Thyroid gland (tissue), 4 donors: ENCODE measurements around the gene NOS1AP.

Experiments used
- CTCF ChIP-seq, 6 experiments: fragments of 200-600 bp in 3 of 6; fragments of 450-650 bp in 3 of 6; sonication (generic) in 3 of 6; IDR thresholded peaks; one replicate each; pipeline ENCODE4 v1.5.1; 2016 to 2019; ENCODE audit warnings: antibody characterized with exemption in 6 of 6, mild to moderate bottlenecking in 2 of 6, inconsistent platforms in 1 of 6, moderate library complexity in 1 of 6
- POLR2A ChIP-seq, 2 donors: fragments of 450-650 bp; IDR thresholded peaks; one replicate each; pipeline ENCODE4 v1.6.1; 2017; ENCODE audit warnings: antibody characterized with exemption in 2 of 2, mild to moderate bottlenecking in 2 of 2, moderate library complexity in 1 of 2

GRCh38 chr1:162381383-162381782 is 311.9 kb downstream of the NOS1AP start, which contains the start of gene C1orf226:
- TF ChIP-seq CTCF (IDR thresholded peaks at IDR 0.05) (no peak), POLR2A (IDR thresholded peaks at IDR 0.05) (no peak)
